Hepatocyte (in vitro differentiated cells): Measurements from ENCODE around the gene TBC1D5. TPM values are rescaled to one million over a fixed set of nuclear protein-coding genes. Genes with fewer than 3 reads are reported as not detected.
"Not testable (repeated sequence)": the region's sequence is repeated elsewhere in the genome, so short reads cannot be mapped to it uniquely, and the experiment has no call there.

Experiments used
- DNase-seq: peaks from one replicate; pipeline ENCODE4 v3.0.0-alpha.2; 2016; ENCODE audit warnings: low spot score
- H2AFZ ChIP-seq: fragments of 200-600 bp; sonication (generic); 2 replicates; pipeline ENCODE4 v1.6.0; 2016; ENCODE audit warnings: antibody characterized with exemption, mild to moderate bottlenecking
- H3K27ac ChIP-seq: fragments of 200-600 bp; sonication (generic); 2 replicates; pipeline ENCODE4 v1.5.1; 2016; ENCODE audit warnings: mild to moderate bottlenecking
- H3K27me3 ChIP-seq: fragments of 200-600 bp; sonication (generic); 2 replicates; pipeline ENCODE4 v1.6.1; 2016
- H3K36me3 ChIP-seq: fragments of 200-600 bp; sonication (generic); replicated peaks from 2 replicates; pipeline ENCODE4 v1.5.1; 2016; ENCODE audit warnings: low read depth; ENCODE audit not compliant: insufficient read depth
- H3K4me1 ChIP-seq: fragments of 200-600 bp; sonication (generic); 2 replicates; pipeline ENCODE4 v1.5.1; 2016; ENCODE audit warnings: mild to moderate bottlenecking, moderate library complexity; ENCODE audit not compliant: insufficient read depth
- H3K4me2 ChIP-seq: fragments of 200-600 bp; sonication (generic); 2 replicates; pipeline ENCODE4 v1.6.0; 2016
- H3K4me3 ChIP-seq: fragments of 200-600 bp; sonication (generic); 2 replicates; pipeline ENCODE4 v1.5.1; 2016; ENCODE audit warnings: mild to moderate bottlenecking
- H3K79me2 ChIP-seq: fragments of 200-600 bp; sonication (generic); 2 replicates; pipeline ENCODE4 v1.6.0; 2017; ENCODE audit warnings: mild to moderate bottlenecking
- H3K9me2 ChIP-seq: fragments of 200-600 bp; sonication (generic); replicated peaks from 2 replicates; pipeline ENCODE4 v1.6.0; 2017; ENCODE audit warnings: mild to moderate bottlenecking; ENCODE audit not compliant: insufficient read depth
- H3K9me3 ChIP-seq: fragments of 200-600 bp; sonication (generic); 2 replicates; pipeline ENCODE4 v1.5.1; 2016; ENCODE audit warnings: low read depth, mild to moderate bottlenecking
- H4K20me1 ChIP-seq: fragments of 200-600 bp; sonication (generic); 2 replicates; pipeline ENCODE4 v1.6.0; 2016; ENCODE audit warnings: mild to moderate bottlenecking; ENCODE audit not compliant: insufficient read depth, poor library complexity, severe bottlenecking
- CTCF ChIP-seq: fragments of 200-600 bp; sonication (generic); IDR thresholded peaks from 2 replicates; pipeline ENCODE4 v1.5.1; 2016; ENCODE audit warnings: antibody characterized with exemption, mild to moderate bottlenecking; ENCODE audit not compliant: poor library complexity
- EZH2 ChIP-seq: fragments of 200-600 bp; sonication (generic); IDR thresholded peaks from 2 replicates; pipeline ENCODE4 v1.6.1; 2016; ENCODE audit warnings: antibody characterized with exemption, mild to moderate bottlenecking, borderline replicate concordance
- EZH2phosphoT487 ChIP-seq: fragments of 200-600 bp; sonication (generic); IDR thresholded peaks from one replicate; pipeline ENCODE4 v1.6.1; 2018; ENCODE audit warnings: antibody characterized with exemption, mild to moderate bottlenecking, low read depth, moderate library complexity; ENCODE audit not compliant: unreplicated experiment, severe bottlenecking
- WGBS: methylation state at CpG from one replicate; pipeline ENCODE4 v1.1.6; 2016; ENCODE audit warnings: low lambda C conversion rate; ENCODE audit errors: missing lambda C conversion rate; 5-methylcytosine and 5-hydroxymethylcytosine counted together
- polyA plus RNA-seq: library from polyadenylated mRNA; unstranded; fragments of >200 nt; fragmentation: Nextera tagmentation; extraction: Ambion mirVana; gene quantifications from 2 replicates; pipeline ENCODE4 v1.2.1, GENCODE V29; 2016
- total RNA-seq: library from RNA; depleted of rRNA; stranded (reverse); fragments of >200 nt; gene quantifications from 2 replicates; pipeline ENCODE4 v1.2.3, GENCODE V29; 2014

The TBC1D5 gene
- total and polyA plus RNA-seq, 2 experiments from 2014 or later = 17.0 to 64.2 TPM

GRCh38 chr3:17356585-17356984 is 385.8 kb downstream of the TBC1D5 start:
- Histone ChIP-seq H3K9me3 (peaks cover 3% of the 10 kb centered on the region), H4K20me1 (no peaks in the 10 kb centered on the region), H3K27me3 (no peaks in the 10 kb centered on the region), H3K4me3 (no peak overlapping the region), H3K27ac (no peak overlapping the region), H3K36me3 (no peaks in the 10 kb centered on the region), H3K4me1 (no peaks in the 10 kb centered on the region), H3K79me2 (no peaks in the 10 kb centered on the region), H2AFZ (no peak overlapping the region), H3K4me2 (no peak overlapping the region), H3K9me2 (no peaks in the 10 kb centered on the region)
- no peak for DNase-seq
- TF ChIP-seq CTCF (no peak), EZH2phosphoT487 (no peak), EZH2 (no peak)

GRCh38 chr3:17355591-17355990 is 386.8 kb downstream of the TBC1D5 start:
- Histone ChIP-seq H3K36me3 (no peaks in the 10 kb centered on the region), H3K4me2 (no peak overlapping the region), H3K4me3 (no peak overlapping the region), H4K20me1 (no peaks in the 10 kb centered on the region), H3K27me3 (no peaks in the 10 kb centered on the region), H3K27ac (no peak overlapping the region), H3K9me2 (no peaks in the 10 kb centered on the region), H3K79me2 (no peaks in the 10 kb centered on the region), H3K4me1 (no peaks in the 10 kb centered on the region), H3K9me3 (peaks cover 3% of the 10 kb centered on the region), H2AFZ (no peak overlapping the region)
- 98% methylated on average over 1 of the region's 1 CpG for WGBS
- no peak for DNase-seq
- no peak for TF ChIP-seq EZH2phosphoT487
- TF ChIP-seq EZH2 = no peak
- TF ChIP-seq CTCF = no peak

- no peak for TF ChIP-seq EZH2
- TF ChIP-seq CTCF = no peak
- no peak for TF ChIP-seq EZH2phosphoT487
- H3K4me3 ChIP-seq = no peak overlapping the region
- H3K9me3 ChIP-seq = peaks cover 3% of the 10 kb centered on the region
- no peaks in the 10 kb centered on the region for H3K9me2 ChIP-seq
- H4K20me1 ChIP-seq = no peaks in the 10 kb centered on the region
- H3K4me1 ChIP-seq = no peaks in the 10 kb centered on the region
- 68% methylated on average over 3 of the region's 3 CpGs for WGBS
- no peak for DNase-seq
- no peak overlapping the region for H3K4me2 ChIP-seq
- H3K27me3 ChIP-seq = no peaks in the 10 kb centered on the region
- no peak overlapping the region for H3K27ac ChIP-seq
- no peaks in the 10 kb centered on the region for H3K36me3 ChIP-seq
- H3K79me2 ChIP-seq = no peaks in the 10 kb centered on the region
- no peak overlapping the region for H2AFZ ChIP-seq
Observed at GRCh38 chr3:17354341-17354740, 388.1 kb downstream of the TBC1D5 start.

GRCh38 chr3:17352620-17353019 is 389.8 kb downstream of the TBC1D5 start:
- TF ChIP-seq CTCF (no peak), EZH2 (no peak), EZH2phosphoT487 (no peak)

GRCh38 chr3:17351193-17351592 is 391.2 kb downstream of the TBC1D5 start:
- not testable (repeated sequence) for H3K9me2 ChIP-seq, H2AFZ ChIP-seq, DNase-seq, H3K4me1 ChIP-seq, H3K79me2 ChIP-seq, H3K4me3 ChIP-seq, H4K20me1 ChIP-seq, H3K27ac ChIP-seq, H3K4me2 ChIP-seq, H3K36me3 ChIP-seq, H3K27me3 ChIP-seq, H3K9me3 ChIP-seq
- WGBS = 97% methylated on average over 4 of the region's 4 CpGs

More at GRCh38 chr3:17352620-17353019, 389.8 kb downstream of the TBC1D5 start:
- H3K4me3 ChIP-seq = no peak overlapping the region
- H3K9me2 ChIP-seq = no peaks in the 10 kb centered on the region
- H3K9me3 ChIP-seq = peaks cover 3% of the 10 kb centered on the region
- H3K4me1 ChIP-seq = no peaks in the 10 kb centered on the region
- H3K4me2 ChIP-seq = no peak overlapping the region
- no peak overlapping the region for H3K27ac ChIP-seq
- H3K36me3 ChIP-seq = no peaks in the 10 kb centered on the region
- H4K20me1 ChIP-seq = no peaks in the 10 kb centered on the region
- DNase-seq = no peak
- H3K27me3 ChIP-seq = no peaks in the 10 kb centered on the region
- no peak overlapping the region for H2AFZ ChIP-seq
- WGBS = 81% methylated on average over 3 of the region's 3 CpGs
- no peaks in the 10 kb centered on the region for H3K79me2 ChIP-seq
